ENCODE results near the gene AP2A2.
A peak's percentile ranks its signal among the peaks of the same experiment; 100 is the strongest.

AP2A2 gene

DNA sequence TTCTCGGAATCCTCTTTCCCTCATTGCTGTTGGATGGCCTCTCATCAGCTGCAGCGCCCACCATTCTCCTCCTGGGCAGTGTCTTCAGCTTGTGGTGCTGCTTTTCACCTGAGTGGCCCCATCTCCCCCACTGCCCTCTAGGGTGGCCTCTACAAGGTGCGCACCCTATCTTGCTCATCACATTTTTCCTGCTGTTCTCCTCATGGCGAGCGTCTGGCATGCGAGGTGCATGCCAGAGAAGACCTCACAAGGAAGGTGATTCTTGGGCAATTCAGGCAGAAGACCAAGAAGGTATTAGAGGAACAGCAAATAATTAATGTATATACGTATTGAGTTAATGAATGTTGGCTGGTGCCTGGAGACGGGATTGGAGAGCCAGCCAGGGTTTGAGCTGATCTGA, 3.1 kb downstream of the AP2A2 start:
- Histone ChIP-seq H3K4me1 (ENCODE audit: control insufficient read depth, insufficient read depth, low read length) (no peaks in the 10 kb centered on the region), H3K27ac (ENCODE audit: extremely low read depth, low read depth, low read length) (no peak overlapping the region), H3K4me3 (ENCODE audit: low read depth, low read length) (no peak overlapping the region), H3K36me3 (ENCODE audit: control insufficient read depth in 2 of 2, insufficient read depth in 1 of 2, low read length in 2 of 2) (peaks cover 3 to 21% of the 10 kb centered on the region in 2 experiments; a peak in 2 of 3 replicates), H3K9me3 (ENCODE audit: control insufficient read depth, insufficient read depth, low read depth, low read length) (no peaks in the 10 kb centered on the region)
- POLR2A ChIA-PET: no interaction called here
- no peak for TF ChIP-seq HOXD13 (CRISPR knock-in tag; IDR thresholded peaks at IDR 0.05; ENCODE audit: borderline replicate concordance)
- no peak for TF ChIP-seq ZBTB26 (tag by site-specific recombination; optimal IDR thresholded peaks at IDR 0.05)
- no peak for TF ChIP-seq BCL11B (tag by site-specific recombination; IDR thresholded peaks at IDR 0.05; ENCODE audit: low read depth)
- no peak for TF ChIP-seq ZNF596 (tag by site-specific recombination; IDR thresholded peaks at IDR 0.05)
- TF ChIP-seq ZEB2 (tag by site-specific recombination; IDR thresholded peaks at IDR 0.05): no peak
- TF ChIP-seq ZSCAN4 (tag by site-specific recombination; IDR thresholded peaks at IDR 0.05): no peak
- TF ChIP-seq ZNF416 (tag by site-specific recombination; IDR thresholded peaks at IDR 0.05): no peak
- no peak for TF ChIP-seq YY2 (tag by site-specific recombination; IDR thresholded peaks at IDR 0.05)
- TF ChIP-seq ZNF354C (tag by site-specific recombination; IDR thresholded peaks at IDR 0.05; ENCODE audit: borderline replicate concordance, low read depth): no peak
- TF ChIP-seq ZNF366 (tag by site-specific recombination; conservative IDR thresholded peaks at IDR 0.05): no peak
- TF ChIP-seq, protein P1, sequence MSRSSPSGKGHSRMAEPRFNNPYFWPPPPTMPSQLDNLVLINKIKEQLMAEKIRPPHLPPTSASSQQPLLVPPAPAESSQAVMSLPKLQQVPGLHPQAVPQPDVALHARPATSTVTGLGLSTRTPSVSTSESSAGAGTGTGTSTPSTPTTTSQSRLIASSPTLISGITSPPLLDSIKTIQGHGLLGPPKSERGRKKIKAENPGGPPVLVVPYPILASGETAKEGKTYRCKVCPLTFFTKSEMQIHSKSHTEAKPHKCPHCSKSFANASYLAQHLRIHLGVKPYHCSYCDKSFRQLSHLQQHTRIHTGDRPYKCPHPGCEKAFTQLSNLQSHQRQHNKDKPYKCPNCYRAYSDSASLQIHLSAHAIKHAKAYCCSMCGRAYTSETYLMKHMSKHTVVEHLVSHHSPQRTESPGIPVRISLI (tag by site-specific recombination; IDR thresholded peaks at IDR 0.05): no peak
- TF ChIP-seq KLF10 (tag by site-specific recombination; IDR thresholded peaks at IDR 0.05): no peak
- no peak for TF ChIP-seq ZXDB (tag by site-specific recombination; IDR thresholded peaks at IDR 0.05)
- no peak for TF ChIP-seq ZNF37A (tag by site-specific recombination; IDR thresholded peaks at IDR 0.05)
- TF ChIP-seq RBAK (tag by site-specific recombination; IDR thresholded peaks at IDR 0.05): no peak
- no peak for TF ChIP-seq ZNF157 (tag by site-specific recombination; IDR thresholded peaks at IDR 0.05)
- TF ChIP-seq PRDM1 (tag by site-specific recombination; IDR thresholded peaks at IDR 0.05): no peak
- TF ChIP-seq PRDM10 (tag by site-specific recombination; IDR thresholded peaks at IDR 0.05): no peak
- no peak for TF ChIP-seq ZNF423 (tag by site-specific recombination; IDR thresholded peaks at IDR 0.05)
- no peak for TF ChIP-seq ZNF426 (tag by site-specific recombination; IDR thresholded peaks at IDR 0.05)
- CTCF ChIA-PET: no interaction called here

DNA sequence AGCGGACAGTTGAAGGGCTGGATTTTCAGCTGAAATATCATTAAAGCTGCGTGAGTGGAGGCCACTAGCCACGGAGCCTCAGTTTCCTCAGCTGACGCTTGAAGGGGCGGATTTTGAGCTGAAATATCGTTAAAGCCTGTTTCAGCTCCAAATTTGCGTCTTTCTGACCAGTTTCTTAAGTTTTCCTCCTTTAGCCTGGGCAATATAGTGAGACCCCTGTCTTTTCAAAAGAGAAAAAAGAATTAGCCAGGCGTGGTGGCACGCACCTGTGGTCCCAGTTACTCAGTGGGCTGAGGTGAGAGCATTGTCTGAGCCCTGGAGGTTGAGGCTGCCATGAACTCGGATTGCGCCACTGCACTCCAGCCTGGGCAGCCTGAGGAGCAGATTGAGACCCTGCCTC, 3.7 kb downstream of the AP2A2 start:
- Histone ChIP-seq H3K36me3 (ENCODE audit: control insufficient read depth in 2 of 2, insufficient read depth in 1 of 2, low read length in 2 of 2) (peaks cover 3 to 21% of the 10 kb centered on the region in 2 experiments; a peak in 2 of 3 replicates), H3K4me1 (ENCODE audit: control insufficient read depth, insufficient read depth, low read length) (no peaks in the 10 kb centered on the region), H3K9me3 (ENCODE audit: control insufficient read depth, insufficient read depth, low read depth, low read length) (no peaks in the 10 kb centered on the region), H3K27ac (ENCODE audit: extremely low read depth, low read depth, low read length) (no peak overlapping the region), H3K4me3 (ENCODE audit: low read depth, low read length) (no peak overlapping the region)
- ChIA-PET POLR2A (interaction anchor here (0.6 kb wide), 1 partner anchor 28 kb away, joined by 3 read pairs; no protein-coding TSS in a partner anchor), CTCF (no interaction called here)
- peak; percentile 63 for TF ChIP-seq ZNF121 (tag by site-specific recombination; IDR thresholded peaks at IDR 0.05)
- TF ChIP-seq, protein P2, sequence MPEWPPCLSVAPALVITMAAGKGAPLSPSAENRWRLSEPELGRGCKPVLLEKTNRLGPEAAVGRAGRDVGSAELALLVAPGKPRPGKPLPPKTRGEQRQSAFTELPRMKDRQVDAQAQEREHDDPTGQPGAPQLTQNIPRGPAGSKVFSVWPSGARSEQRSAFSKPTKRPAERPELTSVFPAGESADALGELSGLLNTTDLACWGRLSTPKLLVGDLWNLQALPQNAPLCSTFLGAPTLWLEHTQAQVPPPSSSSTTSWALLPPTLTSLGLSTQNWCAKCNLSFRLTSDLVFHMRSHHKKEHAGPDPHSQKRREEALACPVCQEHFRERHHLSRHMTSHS (tag by site-specific recombination; IDR thresholded peaks at IDR 0.05): no peak
- TF ChIP-seq ZNF132 (tag by site-specific recombination; IDR thresholded peaks at IDR 0.05; ENCODE audit: borderline replicate concordance): no peak
- no peak for TF ChIP-seq PRDM4 (tag by site-specific recombination; IDR thresholded peaks at IDR 0.05)
